Urinary bladder (tissue), 4 donors: Measurements from ENCODE around the gene SH3PXD2A. TPM values are rescaled to one million over a fixed set of nuclear protein-coding genes. Genes with fewer than 3 reads are reported as not detected.

Experiments used
- DNase-seq: peaks from one replicate; pipeline ENCODE4 v3.0.0-alpha.2; 2015; ENCODE audit errors: extremely low spot score
- H3K27ac ChIP-seq: one replicate; pipeline ENCODE4 v1.5.1; 2013; ENCODE audit warnings: low read depth, mild to moderate bottlenecking, moderate library complexity
- H3K36me3 ChIP-seq: one replicate; pipeline ENCODE4 v1.6.1; 2013; ENCODE audit warnings: mild to moderate bottlenecking, moderate library complexity; ENCODE audit not compliant: insufficient read depth
- H3K4me1 ChIP-seq: one replicate; pipeline ENCODE4 v1.6.1; 2013; ENCODE audit warnings: mild to moderate bottlenecking, moderate library complexity; ENCODE audit not compliant: insufficient read depth
- H3K4me3 ChIP-seq: one replicate; pipeline ENCODE4 v1.5.1; 2013; ENCODE audit warnings: low read depth, low read length
- WGBS: extraction: QIAGEN DNeasy Blood & Tissue Kit; methylation state at CpG from one replicate; pipeline ENCODE4 v1.1.7; 2013; 5-methylcytosine and 5-hydroxymethylcytosine counted together
- polyA plus RNA-seq: library from polyadenylated mRNA; stranded (reverse); fragments of 200-250 nt; gene quantifications from one replicate; pipeline ENCODE4 v1.2.3, GENCODE V29; 2013
- total RNA-seq: library from RNA; depleted of rRNA; stranded (reverse); fragments of >200 nt; gene quantifications from one replicate; pipeline ENCODE4 v1.2.3, GENCODE V29; 2014
- donor health status: healthy with polysubstance abuse.
- donor health status: healthy.

The SH3PXD2A gene
- total and polyA plus RNA-seq, 2 donors: 29.6 to 56.9 TPM

- no peaks in the 10 kb centered on the region for H3K36me3 ChIP-seq
- WGBS: 78% methylated on average over 7 of the region's 7 CpGs
- no peak overlapping the region for H3K4me3 ChIP-seq
- H3K27ac ChIP-seq: no peak overlapping the region
- no peak for DNase-seq
- no peaks in the 10 kb centered on the region for H3K4me1 ChIP-seq
Measured at GRCh38 chr10:103789771-103790201, 65.6 kb downstream of the SH3PXD2A start.

- H3K4me3 ChIP-seq: no peak overlapping the region
- no peaks in the 10 kb centered on the region for H3K4me1 ChIP-seq
- 83% methylated on average over 6 of the region's 6 CpGs for WGBS
- no peak for DNase-seq
- no peaks in the 10 kb centered on the region for H3K36me3 ChIP-seq
- no peak overlapping the region for H3K27ac ChIP-seq
Measured at GRCh38 chr10:103789161-103789560, 66.2 kb downstream of the SH3PXD2A start.

GRCh38 chr10:103787331-103787730, 68.0 kb downstream of the SH3PXD2A start:
- no peak for DNase-seq
- Histone ChIP-seq H3K4me1 (no peaks in the 10 kb centered on the region), H3K36me3 (no peaks in the 10 kb centered on the region), H3K27ac (no peak overlapping the region), H3K4me3 (no peak overlapping the region)
- 72% methylated on average over 3 of the region's 3 CpGs for WGBS

- H3K36me3 ChIP-seq: no peaks in the 10 kb centered on the region
- H3K4me3 ChIP-seq: no peak overlapping the region
- no peaks in the 10 kb centered on the region for H3K4me1 ChIP-seq
- H3K27ac ChIP-seq: no peak overlapping the region
- DNase-seq: no peak
- 53% methylated on average over 4 of the region's 4 CpGs for WGBS
Measured at GRCh38 chr10:103786020-103786419, 69.4 kb downstream of the SH3PXD2A start.

GRCh38 chr10:103784723-103785418, 70.5 kb downstream of the SH3PXD2A start:
- no peaks in the 10 kb centered on the region for H3K36me3 ChIP-seq
- H3K27ac ChIP-seq: no peak overlapping the region
- no peak for DNase-seq
- 86% methylated on average over 9 of the region's 9 CpGs for WGBS
- H3K4me1 ChIP-seq: no peaks in the 10 kb centered on the region
- H3K4me3 ChIP-seq: no peak overlapping the region

- DNase-seq: no peak
- 88% methylated on average over 8 of the region's 8 CpGs for WGBS
- H3K4me3 ChIP-seq: no peak overlapping the region
- no peaks in the 10 kb centered on the region for H3K36me3 ChIP-seq
- H3K27ac ChIP-seq: no peak overlapping the region
- H3K4me1 ChIP-seq: no peaks in the 10 kb centered on the region
Measured at GRCh38 chr10:103784089-103784488, 71.3 kb downstream of the SH3PXD2A start.

- Histone ChIP-seq H3K4me3 (no peak overlapping the region), H3K4me1 (no peaks in the 10 kb centered on the region), H3K36me3 (no peaks in the 10 kb centered on the region), H3K27ac (no peak overlapping the region)
- WGBS: 42% methylated on average over 7 of the region's 7 CpGs
- DNase-seq: no peak
Measured at GRCh38 chr10:103783681-103784080, 71.7 kb downstream of the SH3PXD2A start.

- no peak for DNase-seq
- H3K27ac ChIP-seq: peak overlapping the region; percentile 40
- no peaks in the 10 kb centered on the region for H3K4me1 ChIP-seq
- no peak overlapping the region for H3K4me3 ChIP-seq
- H3K36me3 ChIP-seq: no peaks in the 10 kb centered on the region
- WGBS: 81% methylated on average over 6 of the region's 6 CpGs
Measured at GRCh38 chr10:103781329-103782061, 73.9 kb downstream of the SH3PXD2A start.

- peak; percentile 67 for DNase-seq
- Histone ChIP-seq H3K27ac (peak overlapping the region; percentile 70), H3K4me1 (no peaks in the 10 kb centered on the region), H3K4me3 (no peak overlapping the region), H3K36me3 (no peaks in the 10 kb centered on the region)
- 80% methylated on average over 8 of the region's 8 CpGs for WGBS
Measured at GRCh38 chr10:103780242-103781149, 74.9 kb downstream of the SH3PXD2A start.

GRCh38 chr10:103778358-103779139, 76.8 kb downstream of the SH3PXD2A start:
- no peak overlapping the region for H3K27ac ChIP-seq

GRCh38 chr10:103776878-103777591, 78.3 kb downstream of the SH3PXD2A start:
- no peak for DNase-seq
- H3K36me3 ChIP-seq: no peaks in the 10 kb centered on the region
- no peaks in the 10 kb centered on the region for H3K4me1 ChIP-seq
- H3K27ac ChIP-seq: no peak overlapping the region
- no peak overlapping the region for H3K4me3 ChIP-seq
- whole genome bisulfite sequencing: 56% methylated on average over 12 of the region's 12 CpGs

More at GRCh38 chr10:103778358-103779139, 76.8 kb downstream of the SH3PXD2A start:
- no peak for DNase-seq
- WGBS: 94% methylated on average over 10 of the region's 10 CpGs
- no peaks in the 10 kb centered on the region for H3K36me3 ChIP-seq
- H3K4me3 ChIP-seq: no peak overlapping the region
- H3K4me1 ChIP-seq: no peaks in the 10 kb centered on the region

GRCh38 chr10:103775776-103776175, 79.6 kb downstream of the SH3PXD2A start:
- DNase-seq: no peak
- Histone ChIP-seq H3K36me3 (no peaks in the 10 kb centered on the region), H3K4me3 (no peak overlapping the region), H3K27ac (no peak overlapping the region), H3K4me1 (no peaks in the 10 kb centered on the region)
- 80% methylated on average over 5 of the region's 5 CpGs for WGBS
